Fibroblast of pulmonary artery (primary cell): ENCODE data around the gene STARD10.
A peak's percentile ranks its signal among the peaks of the same experiment; 100 is the strongest.

ENCODE experiments used
- DNase-seq: peaks from one replicate; pipeline ENCODE4 v3.0.0-alpha.2; 2010; ENCODE audit warnings: low read depth
- H3K4me3 ChIP-seq: replicated peaks from 2 replicates; pipeline ENCODE4 v1.5.1; 2011; ENCODE audit warnings: low read depth, mild to moderate bottlenecking, control low read depth, low read length, moderate library complexity
- CTCF ChIP-seq: IDR thresholded peaks from 2 replicates; pipeline ENCODE4 v1.5.1; 2011; ENCODE audit warnings: mild to moderate bottlenecking, control low read depth, low read length, inconsistent platforms; ENCODE audit errors: missing control alignments

STARD10 gene

GRCh38 chr11:72793425-72794367, at the start of gene STARD10:
Gene STARD10 (minus strand): TSS chr11:72794047. CDS start chr11:72781181, 12,866 bp downstream.
- H3K4me3 ChIP-seq, result peak within 1 kb of the TSS; percentile 84
- peak; percentile 90 for TF ChIP-seq CTCF
- DNase-seq, result peak; percentile 96

GRCh38 chr11:72842653-72843330, 48.9 kb upstream of the STARD10 start:
- no peak overlapping the region for H3K4me3 ChIP-seq
- no peak for TF ChIP-seq CTCF
- no peak for DNase-seq

GRCh38 chr11:72842126-72842525, 48.3 kb upstream of the STARD10 start:
- no peak overlapping the region for H3K4me3 ChIP-seq
- TF ChIP-seq CTCF, result no peak
- no peak for DNase-seq

- no peak overlapping the region for H3K4me3 ChIP-seq
Observed at GRCh38 chr11:72841397-72841796, 47.5 kb upstream of the STARD10 start.

GRCh38 chr11:72840780-72841179, 46.9 kb upstream of the STARD10 start:
- peak; percentile 90 for DNase-seq
- no peak for TF ChIP-seq CTCF
- H3K4me3 ChIP-seq, result no peak overlapping the region

More at GRCh38 chr11:72841397-72841796, 47.5 kb upstream of the STARD10 start:
- DNase-seq, result no peak
- no peak for TF ChIP-seq CTCF

- no peak for TF ChIP-seq CTCF
- DNase-seq, result peak; percentile 37
- H3K4me3 ChIP-seq, result no peak overlapping the region
Observed at GRCh38 chr11:72838691-72839305, 45.0 kb upstream of the STARD10 start.
